K562 (cell line): ENCODE measurements around the gene SMARCB1. TPM values are rescaled to one million over a fixed set of nuclear protein-coding genes. Genes with fewer than 3 reads are reported as not detected.
A peak's percentile ranks its signal among the peaks of the same experiment; 100 is the strongest.

Experiments used
- ATAC-seq: fragments of 200-7000 bp; cut with Tn5 transposase; 3 replicates; pipeline ENCODE4 v1.9.1; 2020; ENCODE audit warnings: moderate library complexity
- BruUV-seq: library from RNA; stranded (reverse); fragments of 400-500 nt; replicated peaks from 2 replicates; lab custom pipeline; 2021; lab: Mats Ljungman, UMichigan
- CTCF ChIA-PET: fragments of 300-600 bp; formaldehyde crosslinking; extraction: SDS; loops from one replicate; lab custom pipeline; 2021; ENCODE audit warnings: low intra/inter-chr PET ratio; lab: Yijun Ruan, JAX
- POLR2A ChIA-PET: fragments of 300-600, 350-650 bp; sonication (Branson Sonifier 250); formaldehyde crosslinking; extraction: SDS; loops from one replicate; lab custom pipeline; 2021; ENCODE audit warnings: antibody characterized with exemption, inconsistent platforms; lab: Yijun Ruan, JAX
- DNase-seq, 4 experiments: peaks; one replicate each; pipeline versions ENCODE4 v3.0.0 to v3.0.0-alpha.2; 2011 to 2018; ENCODE audit warnings: low spot score in 3 of 4, mixed read lengths in 3 of 4; ENCODE audit errors: extremely low read depth in 1 of 4
- FAIRE-seq: peaks from 2 replicates; lab custom pipeline; 2011; peaks lifted over from hg19 to GRCh38; lab: Jason Lieb, UNC
- H2AFZ ChIP-seq: 2 replicates; pipeline ENCODE4 v1.6.0; 2011; ENCODE audit warnings: low read depth, low read length, control low read depth, inconsistent platforms
- H3K27ac ChIP-seq: fragments of 200-600 bp; 3 replicates; pipeline ENCODE4 v1.8.0; 2011; ENCODE audit warnings: low read depth, mild to moderate bottlenecking, control low read depth, inconsistent platforms, low read length, moderate library complexity, mixed read lengths; ENCODE audit errors: extremely low read depth
- H3K27me3 ChIP-seq, 2 experiments: fragments of 300-600 bp in 1 of 2; 2 replicates in 1 of 2; 3 replicates in 1 of 2; pipeline versions ENCODE4 v1.6.0 to v1.8.0; 2011; ENCODE audit warnings: inconsistent platforms in 2 of 2, low read length in 2 of 2, mild to moderate bottlenecking in 1 of 2, mixed read lengths in 1 of 2, moderate library complexity in 1 of 2; ENCODE audit not compliant: control insufficient read depth in 2 of 2, insufficient read depth in 2 of 2
- H3K36me3 ChIP-seq: fragments of 300-600 bp; 3 replicates; pipeline ENCODE4 v1.8.0; 2011; ENCODE audit warnings: mild to moderate bottlenecking, low read length, inconsistent platforms; ENCODE audit not compliant: control insufficient read depth, insufficient read depth
- H3K4me1 ChIP-seq, 2 experiments: fragments of 200-600 bp in 1 of 2; replicated peaks in 1 of 2; 2 replicates in 1 of 2; 3 replicates in 1 of 2; pipeline versions ENCODE4 v1.5.1 to v1.8.0; 2011; ENCODE audit warnings: inconsistent platforms in 2 of 2, low read length in 2 of 2, mild to moderate bottlenecking in 1 of 2, mixed read lengths in 1 of 2, moderate library complexity in 1 of 2; ENCODE audit not compliant: control insufficient read depth in 2 of 2, insufficient read depth in 2 of 2
- H3K4me2 ChIP-seq: 2 replicates; pipeline ENCODE4 v1.6.1; 2011; ENCODE audit warnings: low read length, control low read depth, inconsistent platforms, mixed read lengths; ENCODE audit not compliant: insufficient read depth
- H3K4me3 ChIP-seq: fragments of 200-600 bp; sonication (generic), shearing (Covaris generic); 2 replicates; pipeline ENCODE4 v1.5.1; 2016; ENCODE audit warnings: control low read depth, inconsistent platforms
- H3K79me2 ChIP-seq: fragments of 200-600 bp; 3 replicates; pipeline ENCODE4 v1.8.0; 2011; ENCODE audit warnings: low read length, inconsistent platforms; ENCODE audit not compliant: control insufficient read depth, insufficient read depth
- H3K9ac ChIP-seq, 2 experiments: 2 replicates each; pipeline versions ENCODE4 v1.6.0 to v1.6.1; 2011; ENCODE audit warnings: low read depth in 2 of 2, low read length in 2 of 2, control low read depth in 1 of 2, inconsistent platforms in 1 of 2, mild to moderate bottlenecking in 1 of 2, mixed read lengths in 1 of 2; ENCODE audit not compliant: insufficient read depth in 1 of 2
- H3K9me1 ChIP-seq: one replicate; pipeline ENCODE4 v1.6.0; 2011; ENCODE audit warnings: inconsistent platforms, mild to moderate bottlenecking, low read length, moderate library complexity; ENCODE audit not compliant: control insufficient read depth, insufficient read depth
- H3K9me3 ChIP-seq: replicated peaks from 2 replicates; pipeline ENCODE4 v1.5.1; 2011; ENCODE audit warnings: low read depth, low read length, inconsistent platforms; ENCODE audit not compliant: control insufficient read depth, insufficient read depth
- H4K20me1 ChIP-seq: replicated peaks from 2 replicates; pipeline ENCODE4 v1.6.1; 2011; ENCODE audit warnings: low read length, inconsistent platforms, mixed read lengths; ENCODE audit not compliant: control insufficient read depth, insufficient read depth
- DPF2 ChIP-seq: fragments of 450-650 bp; IDR thresholded peaks from 2 replicates; pipeline ENCODE4 v1.6.1; 2016
- ERF ChIP-seq: fragments of 450-650 bp; formaldehyde crosslinking; IDR thresholded peaks from 2 replicates; pipeline ENCODE4 v1.4.0; 2020; ENCODE audit warnings: mild to moderate bottlenecking, mixed read lengths
- EZH2 ChIP-seq: IDR thresholded peaks from 2 replicates; pipeline ENCODE4 v1.6.1; 2012; ENCODE audit warnings: low read depth, mild to moderate bottlenecking, inconsistent platforms, low read length, borderline replicate concordance
- FOXM1 ChIP-seq, 2 experiments: fragments of 450-650 bp in 1 of 2; sonication (generic) in 1 of 2; formaldehyde crosslinking in 1 of 2; IDR thresholded peaks; 2 replicates each; pipeline versions ENCODE4 v1.6.1 to v1.9.0; 2017 to 2022; ENCODE audit warnings: low read depth in 2 of 2, mild to moderate bottlenecking in 2 of 2, missing genetic modification reagents in 1 of 2, moderate library complexity in 1 of 2
- MCM5 ChIP-seq: fragments of 450-650 bp; IDR thresholded peaks from 2 replicates; pipeline ENCODE4 v1.6.1; 2016; ENCODE audit warnings: low read depth
- NFIX ChIP-seq: fragments of 250-450 bp; sonication (Bioruptor Pico); IDR thresholded peaks from 2 replicates; pipeline ENCODE4 v1.4.0; 2020; ENCODE audit warnings: low read depth, mild to moderate bottlenecking, moderate library complexity
- NR4A1 ChIP-seq, 2 experiments: fragments of 250-450 bp in 1 of 2; fragments of 450-650 bp in 1 of 2; sonication (Bioruptor Pico) in 1 of 2; IDR thresholded peaks; 2 replicates each; pipeline versions ENCODE4 v1.4.0 to v1.6.1; 2016 to 2020; ENCODE audit warnings: mild to moderate bottlenecking in 2 of 2, missing compliant biosample characterization in 1 of 2, missing genetic modification characterization in 1 of 2, moderate library complexity in 1 of 2
- PCBP2 ChIP-seq: fragments of 200-400 bp; formaldehyde crosslinking; IDR thresholded peaks from 2 replicates; pipeline ENCODE4 v1.6.1; 2018; ENCODE audit warnings: low read length, low read depth, mild to moderate bottlenecking, moderate library complexity; ENCODE audit not compliant: poor library complexity, severe bottlenecking
- POLR2A ChIP-seq: fragments of 450-650 bp; conservative IDR thresholded peaks from 2 replicates; pipeline ENCODE4 v1.6.1; 2016
- POLR2G ChIP-seq: fragments of 200-400 bp; formaldehyde crosslinking; IDR thresholded peaks from 2 replicates; pipeline ENCODE4 v1.6.1; 2017; ENCODE audit warnings: low read depth, mild to moderate bottlenecking, antibody characterized with exemption, low read length, moderate library complexity
- THRAP3 ChIP-seq: fragments of 450-650 bp; IDR thresholded peaks from 2 replicates; pipeline ENCODE4 v1.6.1; 2016; ENCODE audit warnings: mild to moderate bottlenecking, inconsistent platforms, borderline replicate concordance
- YY1 ChIP-seq, 3 experiments: IDR thresholded peaks; 2 replicates each; pipeline ENCODE4 v1.6.1; 2011; ENCODE audit warnings: low read length in 2 of 3, mild to moderate bottlenecking in 2 of 3, moderate library complexity in 2 of 3, borderline replicate concordance in 1 of 3, control low read depth in 1 of 3, low read depth in 1 of 3; ENCODE audit not compliant: insufficient read depth in 3 of 3, insufficient replicate concordance in 2 of 3, control insufficient read depth in 1 of 3, insufficient read length in 1 of 3; ENCODE audit errors: extremely low read depth in 1 of 3
- WGBS: fragments of 100-300 bp; shearing (Covaris generic); methylation state at CpG from one replicate; pipeline ENCODE4 v1.1.6; 2016; ENCODE audit warnings: low coverage, mixed read lengths; ENCODE audit not compliant: insufficient coverage; ENCODE audit errors: missing lambda C conversion rate; 5-methylcytosine and 5-hydroxymethylcytosine counted together
- in situ Hi-C: fragments of 300-500 bp; cut with MboI; formaldehyde crosslinking; loops from 4 replicates; pipeline ENCODE4 v1.15.0; 2018; ENCODE audit warnings: inconsistent platforms, mixed read lengths
- intact Hi-C: fragments of 100-400 bp; cut with micrococcal nuclease; formaldehyde crosslinking; loops from 2 replicates; pipeline ENCODE4 v1.14.2; 2022
- polyA plus RNA-seq, 8 experiments: library from polyadenylated mRNA; depleted of rRNA in 4 of 8; stranded (reverse) in 5 of 8; unstranded in 3 of 8; fragments of >200 nt; fragmentation: Nextera tagmentation in 2 of 8; fragmentation: Illumina TruSeq in 1 of 8; extraction: Ambion mirVana in 2 of 8; extraction: Trizol in 1 of 8; gene quantifications; 2 replicates each; pipeline versions ENCODE4 v1.2.1 to v1.2.3, GENCODE V29; 2011 to 2014; ENCODE audit warnings: inconsistent platforms in 1 of 8, missing spikeins in 1 of 8
- total RNA-seq, 7 experiments: library from RNA; depleted of rRNA in 6 of 7; stranded (reverse); fragments of >200 nt in 6 of 7; fragmentation: Illumina TruSeq in 2 of 7; extraction: Trizol in 2 of 7; gene quantifications; 2 replicates each; pipeline versions ENCODE4 v1.2.1 to v1.2.3, GENCODE V29; 2011 to 2021; ENCODE audit warnings: low replicate concordance in 1 of 7

SMARCB1 gene
- total and polyA plus RNA-seq, 9 of the 15 experiments (the other 6 are each of a cell fraction or from before 2014, with no cell fraction given) = 1.2 to 113 (median 65.4) TPM

GRCh38 chr22:23801886-23802377, 15.2 kb downstream of the SMARCB1 start:
- H3K36me3 ChIP-seq = peaks cover 65% of the 10 kb centered on the region; the same call in 2 of the 3 replicates
- H4K20me1 ChIP-seq = no peaks in the 10 kb centered on the region
- no peak for ATAC-seq
- H3K27ac ChIP-seq = no peak overlapping the region
- ChIA-PET POLR2A (interaction anchor here (0.7 kb wide), 1 partner anchor 21 kb away, joined by 3 read pairs; no protein-coding TSS in a partner anchor), CTCF (no interaction called here)
- no peaks in the 10 kb centered on the region for H3K9me1 ChIP-seq
- H3K27me3 ChIP-seq = no peaks in the 10 kb centered on the region
- H3K9me3 ChIP-seq = no peaks in the 10 kb centered on the region
- no peak overlapping the region for H3K4me2 ChIP-seq
- 92% methylated on average over 2 of the region's 8 CpGs for WGBS
- BruUV-seq = no TSS peak
- H2AFZ ChIP-seq = no peak overlapping the region
- no peak overlapping the region; a peak in 1 of 4 replicates for H3K9ac ChIP-seq
- H3K4me3 ChIP-seq = no peak overlapping the region
- intact Hi-C loops = no loop called here
- H3K79me2 ChIP-seq = no peaks in the 10 kb centered on the region
- H3K4me1 ChIP-seq = no peaks in the 10 kb centered on the region; a peak in 1 of 5 replicates
- DNase-seq = no peak
- FAIRE-seq = no peak
- in situ Hi-C loops = no loop called here
- TF ChIP-seq EZH2 = no peak
- TF ChIP-seq POLR2A = 0 out of 2 replicates have a peak, but pooled peaks have one; percentile 26

DNA sequence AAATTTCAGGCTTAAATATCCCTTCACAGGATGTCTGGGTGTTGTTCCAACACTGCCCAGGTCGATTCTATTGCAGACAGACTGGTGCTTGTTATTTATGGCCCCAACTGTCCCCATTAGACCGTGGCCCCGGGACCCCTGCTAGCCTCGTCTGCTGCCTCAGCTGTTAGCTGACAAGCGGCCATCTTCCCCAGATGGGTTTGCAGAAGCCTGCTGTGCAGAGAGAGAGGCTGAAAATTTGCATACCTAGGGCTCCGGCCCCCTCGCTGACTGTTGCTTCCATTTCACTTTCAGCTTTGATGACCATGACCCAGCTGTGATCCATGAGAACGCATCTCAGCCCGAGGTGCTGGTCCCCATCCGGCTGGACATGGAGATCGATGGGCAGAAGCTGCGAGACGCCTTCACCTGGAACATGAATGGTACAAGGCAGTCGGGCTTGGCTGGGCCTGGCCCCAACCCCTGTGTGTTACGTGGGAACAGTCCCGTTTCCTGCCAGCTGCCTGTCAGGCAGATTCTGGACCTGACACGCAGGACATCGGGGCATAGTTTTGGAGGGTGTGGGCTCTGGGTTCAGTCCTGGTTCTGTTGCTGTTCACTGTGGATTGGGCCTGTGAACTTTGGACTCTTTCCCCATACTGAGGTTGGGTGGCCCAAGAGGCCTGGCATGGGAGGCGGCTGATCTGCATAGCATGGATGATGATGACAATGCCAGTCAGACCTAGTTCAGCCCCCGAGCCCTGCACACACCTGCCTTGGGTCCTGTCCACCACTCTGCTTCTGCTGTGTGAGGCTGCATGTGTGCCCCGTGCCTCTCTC, 16.4 kb downstream of the SMARCB1 start:
- Histone ChIP-seq H3K4me1 (no peaks in the 10 kb centered on the region; a peak in 1 of 5 replicates), H3K79me2 (no peaks in the 10 kb centered on the region), H3K9me1 (no peaks in the 10 kb centered on the region), H3K36me3 (peaks cover 63% of the 10 kb centered on the region; the same call in 2 of the 3 replicates), H4K20me1 (no peaks in the 10 kb centered on the region), H3K9ac (no peak overlapping the region; a peak in 1 of 4 replicates), H3K4me2 (no peak overlapping the region), H3K27me3 (no peaks in the 10 kb centered on the region), H3K27ac (no peak overlapping the region), H3K4me3 (no peak overlapping the region), H3K9me3 (no peaks in the 10 kb centered on the region), H2AFZ (no peak overlapping the region)
- intact Hi-C loops = no loop called here
- ChIA-PET CTCF (no interaction called here), POLR2A (interaction anchor here (0.9 to 1.0 kb wide), 2 partner anchors 8 to 19 kb away, joined by 3 read pairs; no protein-coding TSS in a partner anchor)
- DNase-seq = no peak
- WGBS = 77% methylated on average over 12 of the region's 21 CpGs
- FAIRE-seq = no peak
- ATAC-seq = no peak
- BruUV-seq = no TSS peak
- in situ Hi-C loops = no loop called here
- TF ChIP-seq NR4A1 (CRISPR knock-in tag; IDR thresholded peaks at IDR 0.05) (no peak), NR4A1 (tag; IDR thresholded peaks at IDR 0.05) (no peak), FOXM1 (IDR thresholded peaks at IDR 0.05; ENCODE audit: low read depth) (no peak), FOXM1 (CRISPR knock-in tag; IDR thresholded peaks at IDR 0.05; ENCODE audit: low read depth) (no peak), DPF2 (no peak), PCBP2 (no peak), THRAP3 (no peak), ERF (CRISPR knock-in tag) (no peak), YY1 (IDR thresholded peaks at IDR 0.05; ENCODE audit: borderline replicate concordance in 1 of 3, control insufficient read depth in 1 of 3, extremely low read depth in 1 of 3, insufficient read depth in 3 of 3, insufficient read length in 1 of 3, insufficient replicate concordance in 2 of 3, low read depth in 1 of 3, low read length in 2 of 3) (peak in 1 of 3 experiments; percentile 40), POLR2G (peak; percentile 19; the same call in 1 of the 2 replicates), NFIX (CRISPR knock-in tag) (no peak), MCM5 (no peak)
